PFSK-1 (cell line): Measurements from ENCODE around the gene VARS2.

Experiments used
- FOXP2 ChIP-seq: optimal IDR thresholded peaks from 2 replicates; pipeline ENCODE3; 2011; ENCODE audit warnings: borderline replicate concordance, control low read depth, inconsistent platforms; ENCODE audit not compliant: insufficient read depth; ENCODE audit errors: extremely low read length, extremely low read depth
- POLR2AphosphoS5 ChIP-seq: IDR thresholded peaks from 2 replicates; pipeline ENCODE4 v1.6.1; 2012; ENCODE audit warnings: low read depth, mild to moderate bottlenecking, control low read depth, low read length, moderate library complexity
- REST ChIP-seq, 2 experiments: IDR thresholded peaks; 2 replicates each; pipeline versions ENCODE4 v1.6.1 to v1.8.0; 2011 to 2012; ENCODE audit warnings: low read depth in 2 of 2, low read length in 2 of 2, control low read depth in 1 of 2, inconsistent platforms in 1 of 2, mild to moderate bottlenecking in 1 of 2, moderate library complexity in 1 of 2; ENCODE audit not compliant: insufficient read depth in 1 of 2
- SIN3A ChIP-seq: IDR thresholded peaks from 2 replicates; pipeline ENCODE4 v1.6.1; 2012; ENCODE audit warnings: mild to moderate bottlenecking, low read length, moderate library complexity, borderline replicate concordance; ENCODE audit not compliant: insufficient read depth
- TAF1 ChIP-seq: IDR thresholded peaks from 2 replicates; pipeline ENCODE4 v1.6.1; 2012; ENCODE audit warnings: low read length, control low read depth, borderline replicate concordance; ENCODE audit not compliant: insufficient read depth

Gene VARS2

GRCh38 chr6:30873137-30873640, 40.8 kb upstream of the VARS2 start:
- TF ChIP-seq REST (IDR thresholded peaks at IDR 0.05; ENCODE audit: insufficient read depth in 1 of 2, low read depth in 2 of 2, low read length in 2 of 2): no peak
- TF ChIP-seq TAF1: no peak
- TF ChIP-seq POLR2AphosphoS5: no peak
- no peak for TF ChIP-seq SIN3A
- no peak for TF ChIP-seq FOXP2

- TF ChIP-seq REST (IDR thresholded peaks at IDR 0.05; ENCODE audit: insufficient read depth in 1 of 2, low read depth in 2 of 2, low read length in 2 of 2) (no peak), FOXP2 (no peak), TAF1 (no peak), POLR2AphosphoS5 (no peak)
Observed at GRCh38 chr6:30875244-30876038, 38.6 kb upstream of the VARS2 start.

- TF ChIP-seq POLR2AphosphoS5: no peak
- TF ChIP-seq FOXP2: no peak
- no peak for TF ChIP-seq TAF1
Observed at GRCh38 chr6:30876039-30876730, 37.9 kb upstream of the VARS2 start.

GRCh38 chr6:30877419-30878262, 36.4 kb upstream of the VARS2 start:
- TF ChIP-seq TAF1 (no peak), SIN3A (no peak), FOXP2 (no peak)

GRCh38 chr6:30879684-30880427, 34.2 kb upstream of the VARS2 start:
- TF ChIP-seq TAF1 (no peak), POLR2AphosphoS5 (no peak), SIN3A (no peak)

- TF ChIP-seq REST (IDR thresholded peaks at IDR 0.05; ENCODE audit: insufficient read depth in 1 of 2, low read depth in 2 of 2, low read length in 2 of 2) (no peak), SIN3A (no peak), TAF1 (no peak), FOXP2 (no peak), POLR2AphosphoS5 (no peak)
Observed at GRCh38 chr6:30880698-30881252, 33.3 kb upstream of the VARS2 start.
